NCI-H2107 (cell line): ENCODE measurements around the gene SH3PXD2A.
"Not testable (repeated sequence)": the region's sequence is repeated elsewhere in the genome, so short reads cannot be mapped to it uniquely, and the experiment has no call there.

ENCODE experiments used
- DNase-seq: peaks from one replicate; lab custom pipeline; 2025; lab: John Stamatoyannopoulos, UW

SH3PXD2A gene

GRCh38 chr10:103747193-103747865 lies 108.0 kb downstream of the SH3PXD2A start:
- no peak for DNase-seq

- no peak for DNase-seq
These were observed 108.8 kb downstream of the SH3PXD2A start for GRCh38 chr10:103746598-103746997.

GRCh38 chr10:103745341-103746247 lies 109.8 kb downstream of the SH3PXD2A start:
- no peak for DNase-seq

- DNase-seq: no peak
These were observed 112.6 kb downstream of the SH3PXD2A start for GRCh38 chr10:103742824-103743223.

GRCh38 chr10:103740611-103741010 lies 114.8 kb downstream of the SH3PXD2A start:
- DNase-seq: no peak

GRCh38 chr10:103739039-103739764 lies 116.2 kb downstream of the SH3PXD2A start:
- DNase-seq: no peak

GRCh38 chr10:103737735-103738367 lies 117.5 kb downstream of the SH3PXD2A start:
- DNase-seq: no peak

- DNase-seq: no peak
These were observed 118.6 kb downstream of the SH3PXD2A start for GRCh38 chr10:103736763-103737162.

GRCh38 chr10:103736044-103736443 lies 119.3 kb downstream of the SH3PXD2A start:
- no peak for DNase-seq

GRCh38 chr10:103734731-103735130 lies 120.6 kb downstream of the SH3PXD2A start:
- no peak for DNase-seq

GRCh38 chr10:103733045-103733419 lies 122.3 kb downstream of the SH3PXD2A start:
- no peak for DNase-seq

- no peak for DNase-seq
These were observed 122.9 kb downstream of the SH3PXD2A start for GRCh38 chr10:103732339-103733044.

- no peak for DNase-seq
These were observed 123.6 kb downstream of the SH3PXD2A start for GRCh38 chr10:103731609-103732270.

GRCh38 chr10:103731026-103731425 lies 124.3 kb downstream of the SH3PXD2A start:
- not testable (repeated sequence) for DNase-seq

- DNase-seq: no peak
These were observed 125.5 kb downstream of the SH3PXD2A start for GRCh38 chr10:103729851-103730250.

- DNase-seq: no peak
These were observed 127.2 kb downstream of the SH3PXD2A start for GRCh38 chr10:103727991-103728689.

GRCh38 chr10:103727546-103727963 lies 127.8 kb downstream of the SH3PXD2A start:
- no peak for DNase-seq

- DNase-seq: no peak
These were observed 128.7 kb downstream of the SH3PXD2A start for GRCh38 chr10:103726637-103727036.

- no peak for DNase-seq
These were observed 130.1 kb downstream of the SH3PXD2A start for GRCh38 chr10:103725242-103725641.

- DNase-seq: no peak
These were observed 130.6 kb downstream of the SH3PXD2A start for GRCh38 chr10:103724771-103725170.
